Measurements from ENCODE around the gene COX6A2.
"Not testable (repeated sequence)": the region's sequence is repeated elsewhere in the genome, so short reads cannot be mapped to it uniquely, and the experiment has no call there.

The COX6A2 gene

DNA sequence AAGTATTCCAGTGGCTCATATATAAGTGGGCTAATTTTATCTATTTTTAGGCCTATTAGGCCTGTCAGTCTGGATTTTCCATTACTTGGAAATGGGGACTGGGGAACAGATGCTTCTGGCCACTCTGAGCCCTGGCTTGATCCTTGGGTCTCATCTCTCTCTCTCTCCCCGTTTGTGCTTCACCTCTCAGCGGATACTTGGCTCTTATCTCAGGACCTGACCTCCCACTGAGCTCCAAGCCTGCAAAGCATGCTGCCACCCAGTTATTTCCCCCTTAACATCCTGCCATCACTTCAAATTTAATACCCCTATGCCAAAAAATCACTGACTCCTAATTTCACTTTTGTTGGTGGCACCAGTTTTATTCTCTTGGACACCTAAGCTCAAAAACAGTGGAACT is 10.3 kb upstream of the COX6A2 start:
- DNase-seq (ENCODE audit: low spot score), result no peak

- no peak for DNase-seq (ENCODE audit: low spot score)
Observed at GRCh38 chr16:31436221-31437045, 8.3 kb upstream of the COX6A2 start.

DNA sequence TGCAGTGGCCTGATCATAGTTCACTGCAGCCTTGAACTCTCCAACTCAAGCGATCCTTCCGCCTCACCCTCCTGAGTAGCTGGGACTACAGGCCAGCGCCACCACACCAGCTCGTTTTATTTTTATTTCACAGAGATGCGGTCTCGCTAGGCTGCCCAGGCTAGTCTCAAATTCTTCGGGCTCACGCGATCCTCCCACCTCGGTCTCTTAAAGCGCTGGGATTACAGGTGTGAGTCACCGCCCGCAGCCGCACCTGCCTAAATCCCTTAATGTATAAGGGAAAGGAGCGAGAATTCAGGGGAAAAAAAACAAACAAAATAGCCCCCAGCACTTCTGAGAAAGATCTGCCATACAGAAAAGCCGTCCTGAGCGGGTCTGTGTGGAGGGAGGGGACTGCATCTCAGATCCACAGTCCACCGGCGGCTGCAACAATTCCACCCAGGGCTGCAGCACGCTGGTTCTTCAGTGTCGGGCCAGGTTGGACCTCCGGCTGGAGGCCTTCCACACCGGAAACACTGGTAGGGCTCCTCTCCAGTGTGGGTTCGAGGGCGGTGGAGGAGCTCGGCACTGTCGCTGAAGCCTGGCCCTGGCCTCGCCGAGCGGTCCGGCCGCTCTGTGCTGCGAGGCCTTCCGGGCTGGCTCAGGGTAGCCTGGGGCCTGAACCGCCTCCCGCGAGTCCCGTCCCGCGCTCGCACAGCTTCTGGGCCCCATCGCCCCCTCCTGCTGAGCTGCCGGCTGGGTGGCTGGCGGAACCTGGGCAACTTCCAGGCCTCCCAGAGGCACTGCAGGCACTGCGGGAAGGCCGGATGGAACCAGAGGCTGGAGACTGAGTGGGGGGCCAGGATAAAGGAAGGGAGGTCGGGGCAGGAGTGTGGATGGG is 7.4 kb upstream of the COX6A2 start:
- DNase-seq (ENCODE audit: low spot score), result no peak

GRCh38 chr16:31430380-31431052 is 2.4 kb upstream of the COX6A2 start:
- no peak for DNase-seq (ENCODE audit: low spot score)

DNA sequence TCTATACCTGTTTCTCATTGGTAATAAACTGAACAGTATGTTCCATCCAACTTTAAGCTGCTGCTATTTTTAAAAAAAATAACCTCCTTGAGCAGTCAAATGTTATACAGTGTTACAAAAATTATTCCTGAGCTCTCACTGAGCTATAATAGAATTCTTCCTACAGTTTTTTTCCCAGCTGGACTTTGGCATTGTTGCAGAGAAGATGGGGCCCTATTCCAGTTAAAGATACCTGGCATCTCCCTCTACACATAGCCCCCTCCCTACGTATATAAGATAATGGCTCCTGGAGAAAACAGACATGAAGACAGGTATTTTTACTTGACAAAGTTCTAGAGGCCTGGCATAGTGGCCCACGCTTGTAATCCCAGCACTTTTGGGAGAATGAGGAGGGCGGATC is 1.6 kb upstream of the COX6A2 start:
- DNase-seq (ENCODE audit: low spot score), result no peak

- DNase-seq (ENCODE audit: low spot score), result no peak
Observed at GRCh38 chr16:31429314-31429713, 1.2 kb upstream of the COX6A2 start.

GRCh38 chr16:31428638-31429247 is 583 bp upstream of the COX6A2 start:
- no peak for DNase-seq (ENCODE audit: low spot score)

- DNase-seq (ENCODE audit: low spot score), result no peak
Observed at GRCh38 chr16:31427441-31428278, 500 bp downstream of the COX6A2 start.

DNA sequence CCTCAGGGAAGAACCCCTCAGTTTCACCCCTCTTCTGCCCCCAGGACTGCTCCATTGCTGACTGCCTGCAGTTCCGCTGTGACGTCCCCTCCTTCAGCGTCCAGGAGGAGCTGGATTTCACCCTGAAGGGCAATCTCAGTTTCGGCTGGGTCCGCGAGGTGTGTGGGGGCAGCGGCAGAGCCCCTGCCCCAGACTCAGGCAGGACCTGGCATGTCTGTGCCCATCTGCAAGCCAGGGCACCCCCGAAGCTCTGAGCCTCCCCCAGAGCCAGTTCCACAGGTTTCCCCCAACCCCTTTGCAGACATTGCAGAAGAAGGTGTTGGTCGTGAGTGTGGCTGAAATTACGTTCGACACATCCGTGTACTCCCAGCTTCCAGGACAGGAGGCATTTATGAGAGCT is 4.4 kb downstream of the COX6A2 start:
- DNase-seq (ENCODE audit: low spot score), result no peak

DNA sequence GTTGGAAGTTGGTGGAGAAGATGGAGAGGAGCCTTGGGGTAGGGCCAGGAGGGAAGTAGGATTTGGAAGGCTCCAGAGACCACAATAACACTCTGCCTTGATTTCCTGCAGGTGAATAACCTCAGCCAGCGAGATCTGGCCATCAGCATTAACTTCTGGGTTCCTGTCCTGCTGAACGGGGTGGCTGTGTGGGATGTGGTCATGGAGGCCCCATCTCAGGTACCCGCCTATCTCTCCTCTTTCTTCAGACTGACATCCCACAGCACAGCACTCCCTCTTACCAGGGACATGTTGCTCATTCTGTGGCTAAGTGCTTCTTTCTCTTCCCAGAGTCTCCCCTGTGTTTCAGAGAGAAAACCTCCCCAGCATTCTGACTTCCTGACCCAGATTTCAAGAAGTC is 4.9 kb downstream of the COX6A2 start:
- no peak for DNase-seq (ENCODE audit: low spot score)

- DNase-seq (ENCODE audit: low spot score), result no peak
Observed at GRCh38 chr16:31421587-31421986, 6.6 kb downstream of the COX6A2 start.

DNA sequence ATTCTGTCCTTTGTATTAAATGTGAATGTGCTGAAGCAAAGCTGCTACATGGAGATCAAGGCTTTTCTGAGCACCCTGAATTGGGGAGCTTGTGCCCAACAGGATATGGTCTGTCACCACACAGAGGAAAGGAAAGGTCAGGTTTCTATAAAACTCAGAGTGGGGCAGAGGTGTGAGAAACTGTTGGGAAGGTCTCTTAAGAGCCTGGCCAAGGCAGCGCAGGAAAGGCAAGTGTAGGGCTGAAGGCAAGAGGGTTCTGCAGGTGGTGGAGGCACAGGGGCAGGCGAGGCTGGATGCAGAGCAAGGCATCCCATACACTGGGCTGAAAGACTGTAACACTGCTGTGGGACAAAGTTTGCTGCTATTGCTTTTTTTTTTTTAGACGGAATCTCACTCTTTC is 8.1 kb downstream of the COX6A2 start:
- no peak for DNase-seq (ENCODE audit: low spot score)

GRCh38 chr16:31417916-31418315 is 10.2 kb downstream of the COX6A2 start:
- no peak for DNase-seq (ENCODE audit: low spot score)

DNA sequence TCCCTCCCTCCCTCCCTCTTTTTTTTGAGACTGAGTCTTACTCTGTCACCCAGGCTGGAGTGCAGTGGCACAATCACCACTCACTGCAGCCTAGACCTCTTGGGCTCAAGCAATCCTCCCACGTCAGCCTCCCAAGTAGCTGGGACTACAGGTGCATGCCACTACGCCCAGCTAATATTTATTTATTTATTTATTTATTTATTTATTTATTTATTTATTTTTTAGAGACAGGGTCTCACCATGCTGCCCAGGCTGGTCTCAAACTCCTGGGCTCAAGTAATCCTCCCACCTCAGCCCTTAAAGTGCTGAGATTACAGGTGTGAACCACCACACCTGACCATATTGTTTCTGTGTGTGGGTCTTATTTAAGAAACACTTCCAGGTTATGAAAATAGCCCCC is 11.1 kb downstream of the COX6A2 start:
- not testable (repeated sequence) for DNase-seq (ENCODE audit: low spot score)

- no peak for DNase-seq (ENCODE audit: low spot score)
Observed at GRCh38 chr16:31416371-31416770, 11.8 kb downstream of the COX6A2 start.

DNA sequence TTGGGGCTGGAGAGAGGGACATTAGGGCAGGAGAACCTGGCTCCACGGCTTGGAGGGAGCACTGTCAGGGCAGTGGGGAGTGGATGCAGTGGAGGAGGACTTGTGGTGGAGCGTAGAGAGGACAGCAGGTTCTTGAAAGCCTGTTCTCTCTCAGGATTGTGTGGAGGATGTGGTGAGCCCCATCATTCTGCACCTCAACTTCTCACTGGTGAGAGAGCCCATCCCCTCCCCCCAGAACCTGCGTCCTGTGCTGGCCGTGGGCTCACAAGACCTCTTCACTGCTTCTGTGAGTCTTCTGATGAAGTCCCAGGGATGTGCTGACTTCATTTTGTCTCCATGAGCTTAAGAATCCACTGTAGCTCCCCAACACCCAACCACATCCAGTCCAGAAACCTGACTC is 13.5 kb downstream of the COX6A2 start:
- DNase-seq (ENCODE audit: low spot score), result no peak

GRCh38 chr16:31413943-31414342 is 14.2 kb downstream of the COX6A2 start:
- DNase-seq (ENCODE audit: low spot score), result no peak

DNA sequence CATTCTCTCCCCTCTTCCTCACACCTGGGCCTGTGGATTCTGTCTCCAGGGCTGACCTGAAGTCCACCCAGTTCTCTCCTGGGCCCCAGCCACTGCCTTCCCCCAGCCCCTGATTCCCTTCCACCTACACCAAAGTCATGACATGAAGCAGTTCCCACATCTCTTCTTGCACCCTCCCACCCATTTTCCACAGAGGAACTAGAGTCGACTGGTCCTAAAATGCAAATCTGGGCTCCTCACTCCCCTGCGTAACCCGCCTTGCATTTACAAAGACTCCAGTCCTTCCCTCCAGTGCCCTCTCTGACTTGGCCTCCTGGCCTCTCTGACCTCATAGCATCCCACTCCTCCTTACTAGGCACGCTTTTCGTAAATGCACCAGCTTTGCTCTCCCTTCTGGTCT is 14.8 kb downstream of the COX6A2 start:
- DNase-seq (ENCODE audit: low spot score), result no peak

GRCh38 chr16:31412750-31413149 is 15.4 kb downstream of the COX6A2 start:
- no peak for DNase-seq (ENCODE audit: low spot score)

DNA sequence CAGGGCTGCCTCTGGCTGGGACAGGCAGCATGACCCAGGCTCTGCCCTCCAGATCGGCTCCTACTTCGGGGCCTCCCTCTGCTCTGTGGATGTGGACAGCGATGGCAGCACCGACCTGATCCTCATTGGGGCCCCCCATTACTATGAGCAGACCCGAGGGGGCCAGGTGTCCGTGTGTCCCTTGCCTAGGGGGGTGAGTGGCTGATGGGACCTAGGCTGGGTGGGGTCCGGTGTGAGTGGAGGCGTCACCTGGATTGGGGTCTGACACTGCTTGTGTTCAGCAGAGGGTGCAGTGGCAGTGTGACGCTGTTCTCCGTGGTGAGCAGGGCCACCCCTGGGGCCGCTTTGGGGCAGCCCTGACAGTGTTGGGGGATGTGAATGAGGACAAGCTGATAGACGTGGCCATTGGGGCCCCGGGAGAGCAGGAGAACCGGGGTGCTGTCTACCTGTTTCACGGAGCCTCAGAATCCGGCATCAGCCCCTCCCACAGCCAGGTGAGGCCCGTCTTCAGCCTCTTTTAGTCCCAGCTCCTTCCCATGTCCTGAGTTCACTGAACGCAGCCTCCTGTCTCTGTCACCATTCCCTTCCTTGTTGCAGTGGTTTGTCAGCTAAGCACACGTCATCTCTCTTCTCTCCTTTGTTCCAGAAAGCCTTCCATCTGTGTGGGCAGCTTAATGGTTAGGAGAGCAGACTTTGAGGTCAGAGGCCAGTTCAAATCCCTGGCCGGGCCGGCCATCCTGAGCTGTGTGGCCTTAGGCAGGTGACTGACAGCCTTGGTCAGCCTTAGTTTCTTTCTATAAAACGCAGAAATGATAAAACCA is 16.9 kb downstream of the COX6A2 start:
- no peak for DNase-seq (ENCODE audit: low spot score)

Data from RKO (cell line).